HG03378 (cell line): Measurements from ENCODE around the gene SETD2.

Experiments used
- ATAC-seq: cut with Tn5 transposase; IDR thresholded peaks from one replicate; pipeline ENCODE4 v1.9.1; 2021; ENCODE audit warnings: mild to moderate bottlenecking, moderate library complexity; ENCODE audit not compliant: unreplicated experiment

The SETD2 gene

DNA sequence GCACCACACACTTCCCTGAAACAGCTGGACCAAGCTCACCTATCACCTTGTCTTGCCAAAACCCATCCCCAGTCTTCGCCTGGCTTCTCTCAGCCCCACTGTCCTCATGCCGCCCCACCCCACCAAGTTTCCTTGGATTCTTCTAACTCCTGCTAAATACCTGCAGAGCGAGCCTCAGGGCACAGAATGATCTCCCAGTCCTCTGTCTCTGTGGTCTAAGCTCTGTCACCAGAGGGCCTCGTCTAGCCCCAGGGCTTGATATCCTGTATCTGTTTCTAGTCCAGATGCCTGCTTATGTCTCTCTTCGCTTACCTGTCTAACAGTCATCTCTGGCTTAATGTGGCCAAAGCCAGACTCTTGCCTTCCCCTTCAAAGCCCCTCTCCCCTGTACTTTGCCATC lies 197.1 kb downstream of the SETD2 start:
- no peak for ATAC-seq
